Stimulated activated CD8-positive, alpha-beta memory T cell treated with anti-CD3 and anti-CD28 coated beads, Interleukin-12 subunit alpha, Interleukin-12 subunit beta, amount 100 ng/mL, for 1 hour (primary cell): Measurements from ENCODE around the gene ARHGAP21.

Experiments
- DNase-seq: peaks from one replicate; pipeline ENCODE4 v3.0.0-alpha.2; 2020; ENCODE audit warnings: low read depth

ARHGAP21 gene

DNA sequence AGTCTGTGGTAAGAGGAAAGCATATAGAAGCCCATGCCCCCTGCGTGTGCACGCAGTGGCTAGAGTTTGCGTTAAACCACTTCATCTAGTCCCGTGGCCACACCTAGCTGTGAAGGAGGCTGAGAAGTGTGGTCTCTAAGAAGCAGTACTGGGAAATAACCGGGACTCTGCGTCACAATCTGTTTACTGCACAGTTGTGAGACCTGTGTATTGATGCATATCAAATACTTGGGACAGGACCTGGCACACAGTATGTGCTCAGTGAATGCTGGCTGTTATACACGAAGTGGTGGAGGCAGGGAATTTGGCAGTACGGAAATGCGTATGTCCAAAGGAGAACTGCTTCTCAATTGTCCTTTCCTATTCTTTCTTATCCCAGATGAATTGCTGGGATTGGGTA, 149.5 kb downstream of the ARHGAP21 start:
- no peak for DNase-seq

DNA sequence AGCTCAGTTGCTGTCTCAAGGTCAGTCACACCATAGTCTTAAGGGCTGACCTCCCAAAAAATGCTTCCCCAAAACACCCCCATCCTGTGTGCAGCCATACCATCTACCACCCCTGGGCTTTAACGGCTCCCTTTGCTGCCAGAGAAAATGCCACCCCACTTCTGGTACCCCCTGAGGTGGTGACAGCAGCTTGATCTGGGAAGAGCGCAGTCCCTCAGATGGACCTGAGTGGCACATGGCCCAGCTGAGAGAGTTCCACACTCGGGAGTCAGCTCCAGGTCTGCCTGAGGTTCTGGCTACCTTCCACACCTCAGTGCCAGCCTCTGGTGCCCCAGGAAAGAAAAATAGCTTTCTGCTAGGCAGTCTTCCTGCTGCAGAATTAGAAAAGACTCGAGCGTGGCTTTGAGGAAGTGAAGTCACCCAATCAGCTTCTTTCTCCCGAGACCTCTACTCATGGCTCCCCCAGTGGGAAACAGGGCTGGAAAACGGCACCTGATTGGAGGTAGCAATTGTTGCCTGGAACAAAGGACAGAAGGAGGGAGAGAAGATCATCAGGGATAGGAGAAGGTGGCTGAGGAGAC, 151.7 kb downstream of the ARHGAP21 start:
- DNase-seq = no peak

DNA sequence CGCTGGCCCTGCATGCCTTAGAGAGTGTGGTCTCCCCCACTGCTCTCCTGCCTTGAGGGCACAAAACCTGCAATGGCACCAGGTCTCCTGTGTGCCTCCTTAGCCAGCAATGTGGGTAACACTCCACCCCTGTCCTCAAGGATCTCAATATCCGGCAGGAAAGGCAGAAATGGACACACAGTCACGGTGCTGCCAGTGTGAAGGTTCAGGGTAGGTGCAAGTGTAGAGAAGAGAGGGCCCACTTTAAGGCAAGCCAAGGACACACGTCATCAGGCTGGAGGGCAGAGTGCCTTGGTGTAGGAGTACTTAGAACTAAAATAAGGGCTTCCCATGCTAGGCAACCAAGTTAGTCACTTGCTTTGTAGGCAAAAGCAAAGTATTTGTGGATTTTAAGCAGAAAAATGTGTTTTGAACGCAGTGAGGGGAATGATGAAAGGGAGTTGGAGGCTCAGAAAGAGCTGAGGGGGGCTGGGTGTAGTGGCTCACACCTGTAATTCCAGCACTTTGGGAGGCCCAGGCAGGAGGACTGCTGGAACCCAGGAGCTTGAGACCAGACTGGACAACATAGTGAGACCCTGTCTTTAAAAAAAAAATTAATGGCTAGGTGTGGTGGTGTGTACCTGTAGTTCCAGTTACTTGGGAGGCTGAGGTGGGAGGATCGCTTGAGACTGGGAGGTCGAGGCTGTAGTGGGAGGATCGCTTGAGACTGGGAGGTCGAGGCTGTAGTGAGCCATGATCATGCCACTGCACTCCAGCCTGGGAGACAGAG, 152.8 kb downstream of the ARHGAP21 start:
- DNase-seq = no peak

DNA sequence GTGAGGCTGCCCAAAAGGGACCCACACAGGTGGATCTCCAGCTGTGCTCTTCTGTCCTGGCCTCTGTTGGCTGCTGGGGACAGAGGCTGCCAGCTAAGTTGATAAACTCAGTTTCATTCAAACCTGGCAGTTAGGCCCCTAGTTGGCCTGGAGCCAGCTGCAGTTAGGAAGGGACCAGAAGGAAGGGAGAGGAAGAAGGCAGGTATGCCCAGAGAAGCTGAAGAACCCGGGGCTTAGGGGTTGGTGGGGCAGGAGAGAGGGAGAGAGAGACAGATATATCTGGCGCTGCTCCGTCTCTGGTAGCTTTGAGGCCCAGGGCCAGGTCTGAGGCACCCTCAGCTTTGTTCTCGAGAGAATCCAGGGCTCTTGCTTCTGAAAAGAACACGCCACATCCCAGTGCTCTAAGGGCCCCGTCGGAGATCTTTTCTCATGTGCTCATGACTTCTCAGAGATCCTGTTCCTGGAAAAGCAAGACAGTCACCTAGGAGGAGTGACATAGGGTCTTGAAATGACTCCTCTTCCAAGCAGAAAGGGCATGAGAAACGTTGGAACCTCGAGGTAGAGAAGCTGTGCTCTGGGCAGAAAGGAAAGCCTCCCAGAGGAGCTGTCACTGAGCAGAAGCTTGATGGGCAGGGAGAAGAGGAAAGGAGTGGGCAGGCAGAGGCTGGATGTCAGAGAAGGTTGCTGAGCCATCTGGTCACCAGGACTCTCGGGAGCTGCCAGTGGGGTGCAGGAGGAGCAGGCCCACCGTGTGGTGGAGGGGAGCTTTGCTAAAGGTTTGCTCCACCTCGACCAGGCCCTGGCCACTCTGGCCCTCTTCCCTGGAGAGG, 153.6 kb downstream of the ARHGAP21 start:
- no peak for DNase-seq

DNA sequence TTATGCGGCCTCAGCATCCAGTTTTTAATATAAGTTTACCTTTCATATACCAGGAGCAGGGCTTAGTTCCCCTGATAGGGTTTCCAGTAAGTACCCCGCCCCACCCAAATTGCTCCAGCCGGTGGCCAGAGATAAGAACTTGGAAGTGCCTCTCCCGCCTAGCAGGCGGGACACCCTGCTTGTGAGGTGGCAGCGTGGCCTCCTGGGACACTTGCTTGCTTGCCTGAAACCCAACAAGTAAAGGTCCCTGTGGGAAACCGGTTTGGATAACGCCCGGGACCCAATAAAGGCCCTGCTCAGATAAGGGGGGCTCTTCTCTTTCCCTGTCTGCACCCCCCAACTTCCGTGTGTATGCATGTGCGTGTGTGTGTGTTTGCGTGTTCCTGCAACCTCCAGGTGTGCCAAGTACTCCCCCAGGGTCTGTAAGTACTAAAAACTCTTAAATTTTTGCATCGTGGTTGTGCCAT, 154.3 kb downstream of the ARHGAP21 start:
- DNase-seq = no peak

DNA sequence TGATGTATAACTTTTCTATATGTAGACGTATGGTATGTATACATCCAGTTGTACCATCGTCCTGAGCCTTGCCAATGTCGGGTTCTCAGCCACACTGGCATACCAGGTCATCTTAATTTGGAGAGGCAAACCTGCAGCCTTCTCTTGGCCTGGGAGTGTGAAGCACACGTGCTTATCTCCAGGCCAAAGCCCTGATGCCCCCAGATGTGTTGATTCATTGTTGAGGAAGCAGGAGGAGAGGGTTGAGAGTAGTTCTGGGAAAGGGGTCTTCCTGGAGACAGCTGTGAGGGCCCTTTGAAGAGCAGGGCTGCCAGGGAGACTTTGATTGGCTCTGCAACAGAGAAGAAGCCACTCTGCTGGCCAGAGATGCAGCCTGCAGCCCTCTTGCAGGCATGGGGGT, 155.6 kb downstream of the ARHGAP21 start:
- no peak for DNase-seq

DNA sequence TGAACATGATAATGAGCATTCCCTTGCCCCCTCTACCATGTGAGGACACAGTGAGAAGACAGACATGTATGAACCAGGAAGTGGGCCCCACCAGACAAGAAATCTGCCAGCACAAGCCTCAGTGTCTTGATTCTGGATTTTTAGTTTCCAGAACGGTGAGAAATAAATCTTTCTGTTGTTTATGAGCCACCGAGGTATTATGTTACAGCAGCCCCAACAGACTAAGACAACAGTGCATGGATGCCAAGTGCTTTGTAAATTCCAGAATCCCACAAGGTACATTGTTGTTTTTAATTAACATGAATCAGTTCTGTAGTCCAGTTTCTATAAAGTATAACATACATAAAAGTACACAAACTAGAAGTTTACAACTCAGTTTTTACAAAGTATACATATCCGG, 162.2 kb downstream of the ARHGAP21 start:
- DNase-seq = no peak

DNA sequence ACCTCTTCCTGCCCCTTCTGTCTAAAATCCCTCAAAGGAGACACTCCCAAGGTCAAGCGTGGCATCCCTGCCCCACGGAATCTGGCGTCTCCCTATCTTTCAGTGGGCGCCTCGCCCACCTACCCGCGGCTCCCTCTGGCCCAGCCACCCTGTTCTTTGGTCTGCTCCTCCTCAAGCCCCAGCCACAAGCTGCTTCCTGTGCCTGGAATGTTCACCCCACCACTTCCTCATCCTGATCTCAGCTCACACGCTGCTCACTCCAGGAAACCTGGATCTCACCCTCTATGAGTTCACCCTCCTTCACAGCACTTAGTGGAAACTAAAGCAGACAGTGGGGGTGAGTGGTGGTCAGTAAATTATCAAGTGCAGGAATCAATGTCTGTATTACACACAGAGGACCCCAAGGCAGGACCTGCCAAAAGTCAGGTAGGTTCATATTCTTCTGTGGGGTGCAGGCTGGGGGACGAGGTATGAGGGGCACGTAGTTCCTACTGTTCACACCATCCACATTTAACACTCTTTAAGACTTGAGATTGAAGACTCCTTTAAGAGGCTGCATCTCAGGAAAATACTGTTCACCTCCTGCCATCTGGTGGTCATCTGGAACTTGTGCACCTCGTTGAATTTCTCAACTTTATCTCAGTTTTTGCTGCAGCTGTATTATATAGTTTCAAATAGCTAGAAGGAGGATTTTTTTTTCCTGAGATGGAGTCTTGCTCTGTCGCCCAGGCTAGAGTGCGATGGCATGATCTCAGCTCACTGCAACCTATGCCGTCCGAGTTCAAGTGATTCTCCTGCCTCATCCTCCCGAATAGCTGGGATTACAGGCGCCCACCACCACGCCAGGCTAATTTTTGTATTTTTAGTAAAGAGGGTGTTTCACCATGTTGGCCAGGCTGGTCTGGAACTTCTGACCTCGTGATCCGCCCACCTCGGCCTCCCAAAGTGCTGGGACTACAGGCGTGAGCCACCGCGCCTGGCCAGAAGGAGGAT, 166.6 kb downstream of the ARHGAP21 start:
- DNase-seq = no peak

DNA sequence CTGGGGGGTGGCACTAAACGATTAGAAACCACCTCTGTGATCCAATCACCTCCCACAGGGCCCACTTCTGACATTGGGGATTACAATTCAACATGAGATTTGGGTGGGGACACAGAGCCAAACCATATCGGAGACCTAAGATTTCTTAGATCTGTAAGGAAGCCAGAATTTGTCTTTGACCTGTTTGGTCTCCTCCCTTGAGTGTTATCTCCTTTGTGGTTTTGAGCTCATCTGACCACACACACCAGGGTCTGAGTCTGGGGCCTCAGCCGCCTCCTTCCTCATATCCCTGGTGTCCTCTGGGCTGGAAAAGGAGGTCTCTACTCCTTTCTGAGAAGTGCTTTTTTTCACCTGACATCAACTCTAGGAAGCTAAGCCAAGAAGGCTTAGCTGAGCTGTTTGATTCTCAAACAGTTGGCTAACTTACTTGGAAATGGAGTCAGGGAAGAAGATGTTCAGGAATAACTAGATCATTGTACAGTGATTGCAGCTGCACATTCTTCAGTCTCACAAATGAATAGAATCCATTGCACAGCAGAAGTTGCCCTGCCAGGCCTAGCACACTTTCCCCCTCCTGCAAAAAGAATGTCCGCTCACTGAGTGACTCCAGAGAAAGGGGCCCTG, 167.4 kb downstream of the ARHGAP21 start:
- DNase-seq = no peak

DNA sequence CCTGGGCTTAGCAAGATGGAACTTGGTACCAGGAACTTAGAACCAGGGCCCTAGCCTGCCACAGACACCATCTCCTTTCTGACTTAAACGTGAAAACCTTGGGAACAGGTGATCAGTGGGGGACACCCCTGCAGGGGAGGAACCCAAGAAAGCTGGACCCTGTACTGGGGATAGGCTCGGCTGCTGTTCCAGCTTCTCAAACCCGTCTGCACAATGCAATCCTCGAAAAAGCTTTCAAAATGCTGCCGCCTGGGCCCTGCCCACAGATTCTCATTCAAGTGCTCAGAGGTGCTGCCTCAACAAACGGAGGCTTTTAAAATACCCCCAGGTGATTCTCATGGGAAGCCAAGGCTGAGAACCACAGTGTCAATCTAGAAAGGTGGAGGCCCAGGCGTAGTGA, 169.7 kb downstream of the ARHGAP21 start:
- no peak for DNase-seq

DNA sequence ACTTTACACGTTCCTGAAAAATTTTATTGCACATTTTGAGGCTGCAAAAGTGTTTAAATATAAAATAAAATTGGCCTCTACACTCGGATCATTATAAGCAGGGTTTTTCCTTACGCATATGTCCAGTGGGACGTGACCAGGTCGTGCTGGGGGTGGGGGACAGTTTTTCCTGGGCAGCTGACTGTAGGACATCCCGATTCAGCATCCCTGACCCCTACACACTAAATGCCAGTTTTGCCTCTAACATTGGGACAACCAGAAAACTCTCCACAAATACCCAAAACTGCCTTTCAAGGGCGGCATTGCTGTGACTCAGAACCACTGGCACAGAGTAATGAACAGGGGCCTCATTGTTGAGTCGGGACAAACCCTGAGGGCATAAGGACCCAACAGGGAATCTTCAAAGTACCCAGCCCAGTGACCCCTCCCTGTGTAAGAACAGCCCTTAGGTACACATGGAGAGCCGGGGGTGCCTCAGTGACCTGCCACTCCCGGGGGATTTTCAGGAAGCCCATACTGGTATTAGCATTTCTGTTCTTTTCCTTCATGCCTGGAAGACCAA, 170.6 kb downstream of the ARHGAP21 start:
- DNase-seq = no peak

DNA sequence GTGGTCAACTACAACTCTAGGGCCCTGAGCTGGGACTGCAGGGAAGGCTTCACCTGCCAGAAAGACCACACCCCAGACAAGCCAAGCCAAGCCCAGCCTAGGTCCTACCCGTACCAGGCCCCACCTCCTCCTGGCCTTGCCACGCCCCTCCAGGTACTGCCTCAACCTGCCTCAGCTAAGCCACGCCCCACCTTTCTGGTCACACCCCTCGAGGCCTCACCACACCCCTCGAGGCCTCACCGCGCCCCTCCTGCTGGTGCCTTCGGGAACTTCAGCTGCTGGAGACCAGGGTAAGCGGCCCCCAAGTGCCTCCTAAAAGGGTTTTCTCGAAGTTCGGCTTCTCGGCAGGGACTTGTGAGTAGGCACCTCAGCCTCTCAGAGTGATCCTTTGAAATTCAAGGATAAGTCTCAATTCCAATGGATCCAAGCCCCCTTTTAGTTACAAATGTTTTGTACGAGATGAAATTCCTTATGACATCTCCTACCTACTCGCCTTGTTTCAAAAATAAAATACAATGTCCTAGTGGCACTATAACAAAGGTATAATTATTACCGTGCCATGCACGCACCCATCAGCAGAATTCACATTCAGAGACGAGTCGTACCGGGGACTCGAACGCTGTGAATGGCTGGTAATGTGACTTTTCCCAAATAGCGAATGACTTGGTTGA, 171.2 kb downstream of the ARHGAP21 start:
- DNase-seq = no peak

DNA sequence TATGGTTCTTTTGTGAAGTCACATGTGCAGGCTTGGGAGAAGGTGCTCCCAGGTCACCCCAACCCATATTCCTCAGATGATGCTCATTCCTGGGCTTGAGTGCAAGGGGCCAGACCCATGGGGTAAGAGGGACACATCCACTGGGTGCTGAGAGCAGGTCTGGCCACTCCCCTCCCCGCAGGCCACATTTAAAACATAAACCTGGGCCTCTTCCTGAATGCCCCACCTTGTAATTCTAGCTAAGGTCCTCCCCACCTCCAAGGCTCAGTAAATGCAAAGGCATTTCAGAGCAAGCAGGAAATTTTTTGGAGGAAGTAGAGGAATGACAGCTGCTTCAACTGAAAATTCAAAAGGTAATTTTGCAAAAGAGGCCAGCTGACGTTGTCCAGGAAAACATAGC, 172.5 kb downstream of the ARHGAP21 start:
- no peak for DNase-seq

DNA sequence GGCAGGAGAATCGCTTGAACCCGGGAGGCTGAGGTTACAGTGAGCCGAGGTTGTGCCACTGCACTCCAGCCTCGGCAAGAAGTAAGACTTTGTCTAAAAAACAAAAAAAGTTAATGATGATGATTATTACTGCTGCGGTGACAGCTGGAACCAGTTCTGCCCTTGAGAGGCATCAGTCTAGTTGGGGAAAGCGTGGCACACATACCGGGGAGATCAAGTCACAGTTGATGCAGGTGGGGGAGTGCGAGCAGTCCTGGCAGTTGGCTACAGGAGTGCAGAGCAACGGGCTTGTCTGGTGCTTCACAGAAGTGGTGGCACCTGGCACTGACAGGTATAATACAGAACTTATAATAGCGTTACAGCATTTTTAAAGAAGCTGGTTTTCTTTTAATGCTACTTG, 173.0 kb downstream of the ARHGAP21 start:
- no peak for DNase-seq

DNA sequence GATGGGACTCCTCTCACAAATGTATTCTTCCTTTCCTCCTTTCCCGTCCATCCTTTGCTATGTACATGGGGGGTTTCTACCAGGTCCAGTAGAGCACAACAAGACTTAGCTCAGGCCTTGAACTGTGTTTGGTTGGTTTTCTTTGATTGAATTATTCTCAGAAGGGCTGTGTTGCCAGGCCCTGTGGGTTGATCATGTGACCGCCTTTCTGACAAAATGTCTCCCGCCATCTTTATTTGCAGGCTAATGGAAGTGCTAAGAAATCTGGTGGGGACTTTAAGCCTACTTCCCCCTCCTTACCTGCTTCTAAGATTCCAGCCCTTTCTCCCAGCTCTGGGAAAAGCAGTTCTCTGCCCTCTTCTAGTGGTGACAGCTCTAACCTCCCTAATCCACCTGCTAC, 178.1 kb downstream of the ARHGAP21 start:
- no peak for DNase-seq

DNA sequence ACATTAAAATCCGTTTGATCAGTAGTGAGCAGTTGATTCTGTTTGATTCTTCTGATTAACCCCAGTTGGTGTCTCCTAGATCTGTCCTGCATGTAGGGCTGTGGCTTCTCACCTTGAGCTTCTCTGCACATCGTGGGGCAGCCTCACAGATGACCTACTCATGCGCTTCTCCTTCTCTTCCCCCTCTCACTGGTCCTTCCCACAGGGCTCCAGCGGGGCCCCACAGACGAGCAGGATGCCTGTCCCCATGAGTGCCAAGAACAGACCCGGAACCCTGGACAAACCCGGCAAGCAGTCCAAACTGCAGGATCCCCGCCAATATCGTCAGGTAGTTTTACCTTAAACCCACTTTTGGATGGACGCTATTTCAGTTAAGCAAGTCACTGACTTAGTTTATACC, 178.9 kb downstream of the ARHGAP21 start:
- no peak for DNase-seq

DNA sequence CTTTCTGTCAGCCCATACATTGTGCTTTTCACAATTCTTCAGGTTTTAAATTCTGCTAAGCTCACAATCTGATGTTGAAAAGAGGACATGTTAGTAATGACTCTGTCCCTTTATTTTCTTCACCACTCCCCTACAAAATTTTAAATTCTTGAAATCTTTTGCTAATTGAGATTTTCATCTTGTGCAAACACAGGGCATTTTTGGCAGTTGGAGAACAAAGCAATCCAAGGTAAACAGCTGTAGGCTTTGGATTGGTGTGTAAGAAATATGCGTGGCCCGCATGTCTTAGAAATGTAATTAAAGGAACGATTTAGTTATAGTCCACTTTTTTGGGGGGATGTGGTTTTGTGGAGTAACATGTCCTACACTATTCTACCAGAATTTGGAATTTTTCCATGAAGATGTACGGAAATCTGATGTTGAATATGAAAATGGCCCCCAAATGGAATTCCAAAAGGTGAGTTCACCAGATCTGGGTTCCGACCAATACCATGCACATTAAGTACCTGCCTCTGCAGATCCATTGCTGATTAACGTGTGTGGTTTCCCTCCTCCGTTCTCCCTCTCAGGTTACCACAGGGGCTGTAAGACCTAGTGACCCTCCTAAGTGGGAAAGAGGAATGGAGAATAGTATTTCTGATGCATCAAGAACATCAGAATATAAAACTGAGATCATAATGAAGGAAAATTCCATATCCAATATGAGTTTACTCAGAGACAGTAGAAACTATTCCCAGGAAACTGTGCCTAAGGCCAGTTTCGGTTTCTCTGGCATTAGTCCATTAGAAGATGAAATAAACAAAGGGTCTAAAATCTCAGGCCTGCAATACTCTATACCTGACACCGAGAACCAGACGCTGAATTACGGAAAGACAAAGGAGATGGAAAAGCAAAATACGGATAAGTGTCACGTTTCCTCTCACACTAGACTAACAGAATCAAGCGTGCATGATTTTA, 181.1 kb downstream of the ARHGAP21 start:
- DNase-seq = no peak

DNA sequence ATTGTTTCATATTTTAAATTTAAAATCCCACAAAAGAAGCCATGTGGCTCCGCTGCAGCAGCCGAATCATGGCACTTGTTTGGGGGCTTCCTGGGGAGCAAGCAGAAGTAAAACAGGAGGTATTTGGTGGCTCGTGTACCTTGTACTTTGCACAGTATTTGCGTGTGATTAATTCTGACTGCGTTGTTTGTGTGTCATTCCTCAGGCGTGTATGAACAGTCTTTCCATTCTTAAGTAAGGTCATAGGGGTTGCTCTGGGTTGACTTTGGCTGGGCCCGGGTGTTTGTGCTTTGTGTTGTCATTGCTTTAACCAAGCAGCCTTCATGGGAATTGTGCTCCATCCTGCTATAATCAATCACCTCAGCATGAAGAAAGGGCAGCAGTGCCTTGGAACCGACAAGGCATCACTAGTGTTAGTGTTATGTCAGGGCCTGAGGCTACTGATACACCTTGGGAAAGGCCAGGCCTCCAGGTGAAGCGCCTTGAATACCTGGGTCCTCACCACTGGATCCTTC, 182.4 kb downstream of the ARHGAP21 start:
- DNase-seq = no peak

DNA sequence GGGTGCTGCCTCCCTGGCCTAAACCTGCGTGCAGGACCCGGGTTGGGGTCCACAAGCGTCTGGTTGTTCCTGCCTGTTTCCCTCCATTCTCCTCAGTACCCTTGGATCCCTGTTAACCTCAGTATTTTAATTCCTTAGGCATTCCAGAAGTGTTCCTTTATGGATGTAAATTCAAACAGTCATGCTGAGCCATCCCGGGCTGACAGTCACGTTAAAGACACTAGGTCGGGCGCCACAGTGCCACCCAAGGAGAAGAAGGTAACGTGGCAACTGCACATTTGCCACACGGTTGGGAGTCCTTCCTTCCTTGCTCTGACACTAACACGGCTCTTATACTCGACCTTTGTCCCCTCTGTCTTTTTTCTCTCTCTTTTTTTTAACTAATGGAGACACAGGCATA, 187.1 kb downstream of the ARHGAP21 start:
- DNase-seq = no peak
